GM23338 (cell line): ENCODE results near the gene TMEM187. TPM values are rescaled to one million over a fixed set of nuclear protein-coding genes. Genes with fewer than 3 reads are reported as not detected.

ENCODE experiments used
- ATAC-seq: fragments of 200-7000 bp; cut with Tn5 transposase; 3 replicates; pipeline ENCODE4 v1.9.1; 2020
- DNase-seq: peaks from one replicate; pipeline ENCODE4 v3.0.0-alpha.2; 2015; ENCODE audit warnings: low spot score
- H2AFZ ChIP-seq: fragments of 200-600 bp; sonication (generic); 2 replicates; pipeline ENCODE4 v1.8.0; 2016; ENCODE audit warnings: antibody characterized with exemption, mild to moderate bottlenecking, moderate library complexity
- H3F3A ChIP-seq: fragments of 200-600 bp; sonication (generic); replicated peaks from 2 replicates; pipeline ENCODE4 v1.8.0; 2017; ENCODE audit warnings: antibody characterized with exemption, mixed run types, low read depth
- H3K27ac ChIP-seq: fragments of 200-600 bp; sonication (generic); 2 replicates; pipeline ENCODE4 v1.6.1; 2016; ENCODE audit warnings: low read depth
- H3K27me3 ChIP-seq: fragments of 200-600 bp; sonication (generic); 2 replicates; pipeline ENCODE4 v1.8.0; 2016; ENCODE audit warnings: mild to moderate bottlenecking, mixed run types, moderate library complexity; ENCODE audit not compliant: insufficient read depth
- H3K36me3 ChIP-seq: fragments of 200-600 bp; sonication (generic); 2 replicates; pipeline ENCODE4 v1.8.0; 2016; ENCODE audit warnings: mild to moderate bottlenecking; ENCODE audit not compliant: insufficient read depth
- H3K4me1 ChIP-seq: fragments of 200-600 bp; sonication (generic); 2 replicates; pipeline ENCODE4 v1.8.0; 2016; ENCODE audit warnings: mild to moderate bottlenecking, moderate library complexity; ENCODE audit not compliant: insufficient read depth
- H3K4me2 ChIP-seq: fragments of 200-600 bp; sonication (generic); 2 replicates; pipeline ENCODE4 v1.7.1; 2017; ENCODE audit warnings: mixed run types
- H3K4me3 ChIP-seq: fragments of 200-600 bp; sonication (generic); 2 replicates; pipeline ENCODE4 v1.6.1; 2016; ENCODE audit warnings: mixed run types
- H3K79me2 ChIP-seq: fragments of 200-600 bp; sonication (generic); replicated peaks from 2 replicates; pipeline ENCODE4 v1.8.0; 2017; ENCODE audit warnings: mild to moderate bottlenecking; ENCODE audit not compliant: insufficient read depth
- H3K9me2 ChIP-seq: fragments of 200-600 bp; sonication (generic); 2 replicates; pipeline ENCODE4 v1.8.0; 2017; ENCODE audit not compliant: insufficient read depth
- H4K20me1 ChIP-seq: fragments of 200-600 bp; sonication (generic); replicated peaks from 2 replicates; pipeline ENCODE4 v1.8.0; 2017; ENCODE audit warnings: mild to moderate bottlenecking; ENCODE audit not compliant: insufficient read depth
- H3K27ac Mint-ChIP-seq: 2 replicates; pipeline ENCODE4 v1.8.0; 2020; ENCODE audit warnings: inconsistent platforms, mild to moderate bottlenecking, moderate library complexity, mixed read lengths
- H3K27me3 Mint-ChIP-seq: 3 replicates; pipeline ENCODE4 v1.8.0; 2022; ENCODE audit warnings: low read depth, mild to moderate bottlenecking, moderate library complexity, mixed read lengths, inconsistent platforms; ENCODE audit not compliant: insufficient read depth, poor library complexity
- H3K36me3 Mint-ChIP-seq: 3 replicates; pipeline ENCODE4 v1.8.0; 2021; ENCODE audit warnings: low read depth, mild to moderate bottlenecking, inconsistent platforms, moderate library complexity, mixed read lengths
- H3K4me1 Mint-ChIP-seq: 3 replicates; pipeline ENCODE4 v1.8.0; 2020; ENCODE audit warnings: mild to moderate bottlenecking, inconsistent platforms, mixed read lengths
- H3K4me3 Mint-ChIP-seq: 3 replicates; pipeline ENCODE4 v1.8.0; 2021; ENCODE audit warnings: moderate library complexity, mild to moderate bottlenecking, inconsistent platforms, mixed read lengths
- H3K9me3 Mint-ChIP-seq: 3 replicates; pipeline ENCODE4 v1.8.0; 2020; ENCODE audit warnings: moderate library complexity, mild to moderate bottlenecking, inconsistent platforms, mixed read lengths
- CREB1 ChIP-seq: fragments of 250-450 bp; sonication (Bioruptor Pico); IDR thresholded peaks from 2 replicates; pipeline ENCODE4 v1.5.0; 2020; ENCODE audit warnings: low read depth, mild to moderate bottlenecking, moderate library complexity
- ETS1 ChIP-seq: IDR thresholded peaks from 2 replicates; pipeline ENCODE4 v1.6.1; 2016; ENCODE audit warnings: antibody characterized with exemption
- EZH2 ChIP-seq: fragments of 200-600 bp; sonication (generic); IDR thresholded peaks from one replicate; pipeline ENCODE4 v1.8.0; 2017; ENCODE audit warnings: antibody characterized with exemption, mild to moderate bottlenecking, low read depth; ENCODE audit not compliant: unreplicated experiment
- EZH2phosphoT487 ChIP-seq: fragments of 200-600 bp; sonication (generic); IDR thresholded peaks from one replicate; pipeline ENCODE4 v1.8.1; 2018; ENCODE audit warnings: antibody characterized with exemption; ENCODE audit not compliant: unreplicated experiment
- JUNB ChIP-seq: IDR thresholded peaks from one replicate; pipeline ENCODE4 v1.6.1; 2016; ENCODE audit warnings: antibody characterized with exemption; ENCODE audit not compliant: unreplicated experiment
- POLR2AphosphoS5 ChIP-seq: IDR thresholded peaks from 2 replicates; pipeline ENCODE4 v1.6.1; 2016; ENCODE audit warnings: antibody characterized with exemption, low read depth
- STAT1 ChIP-seq: IDR thresholded peaks from one replicate; pipeline ENCODE4 v1.6.1; 2016; ENCODE audit warnings: antibody characterized with exemption; ENCODE audit not compliant: unreplicated experiment
- ZNF114 ChIP-seq: fragments of 250-450 bp; sonication (Bioruptor Pico); IDR thresholded peaks from 2 replicates; pipeline ENCODE4 v1.5.0; 2020; ENCODE audit warnings: mild to moderate bottlenecking, moderate library complexity
- polyA plus RNA-seq: library from polyadenylated mRNA; unstranded; fragments of >200 nt; fragmentation: Nextera tagmentation; extraction: Ambion mirVana; gene quantifications from 2 replicates; pipeline ENCODE4 v1.2.1, GENCODE V29; 2016
- total RNA-seq: library from RNA; depleted of rRNA; stranded (reverse); fragments of >200 nt; shearing (Covaris generic); gene quantifications from 2 replicates; pipeline ENCODE4 v1.2.3, GENCODE V29; 2014
- TF ChIP-seq, protein P1 (sequence below), 2 experiments: fragments of 200-600 bp in 1 of 2; sonication (generic) in 1 of 2; conservative IDR thresholded peaks; 2 replicates each; pipeline versions ENCODE4 v1.5.1 to v1.6.1; 2016 to 2017; ENCODE audit warnings: antibody characterized with exemption in 2 of 2, low read depth in 2 of 2, mild to moderate bottlenecking in 2 of 2, moderate library complexity in 1 of 2

The TMEM187 gene
- total and polyA plus RNA-seq, 2 experiments from 2014 or later, result 2.5 to 4.4 TPM

- H3K4me2 ChIP-seq, result peak overlapping the region; percentile 83
- H3K36me3 ChIP-seq, result no peaks in the 10 kb centered on the region
- H3K4me1 Mint-ChIP-seq, result peaks cover 20% of the 10 kb centered on the region
- peaks cover 22% of the 10 kb centered on the region for H3K36me3 Mint-ChIP-seq
- TF ChIP-seq JUNB (no peak), ETS1 (no peak), CREB1 (CRISPR knock-in tag) (no peak), POLR2AphosphoS5 (peak; percentile 50), EZH2phosphoT487 (no peak)
- TF ChIP-seq, protein P1, sequence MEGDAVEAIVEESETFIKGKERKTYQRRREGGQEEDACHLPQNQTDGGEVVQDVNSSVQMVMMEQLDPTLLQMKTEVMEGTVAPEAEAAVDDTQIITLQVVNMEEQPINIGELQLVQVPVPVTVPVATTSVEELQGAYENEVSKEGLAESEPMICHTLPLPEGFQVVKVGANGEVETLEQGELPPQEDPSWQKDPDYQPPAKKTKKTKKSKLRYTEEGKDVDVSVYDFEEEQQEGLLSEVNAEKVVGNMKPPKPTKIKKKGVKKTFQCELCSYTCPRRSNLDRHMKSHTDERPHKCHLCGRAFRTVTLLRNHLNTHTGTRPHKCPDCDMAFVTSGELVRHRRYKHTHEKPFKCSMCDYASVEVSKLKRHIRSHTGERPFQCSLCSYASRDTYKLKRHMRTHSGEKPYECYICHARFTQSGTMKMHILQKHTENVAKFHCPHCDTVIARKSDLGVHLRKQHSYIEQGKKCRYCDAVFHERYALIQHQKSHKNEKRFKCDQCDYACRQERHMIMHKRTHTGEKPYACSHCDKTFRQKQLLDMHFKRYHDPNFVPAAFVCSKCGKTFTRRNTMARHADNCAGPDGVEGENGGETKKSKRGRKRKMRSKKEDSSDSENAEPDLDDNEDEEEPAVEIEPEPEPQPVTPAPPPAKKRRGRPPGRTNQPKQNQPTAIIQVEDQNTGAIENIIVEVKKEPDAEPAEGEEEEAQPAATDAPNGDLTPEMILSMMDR (conservative IDR thresholded peaks at IDR 0.05; ENCODE audit: low read depth in 2 of 2), result 0 out of 4 replicates have a peak, but pooled peaks of 1 of the 2 experiments have one; percentile 2
- H3K4me3 ChIP-seq, result peak overlapping the region; percentile 65
- H3F3A ChIP-seq, result 0 out of 2 replicates have a peak, but pooled peaks cover 5% of the 10 kb centered on the region
- no peaks in the 10 kb centered on the region; the same call in 1 of the 2 replicates for H4K20me1 ChIP-seq
- ATAC-seq (peak; percentile 85), DNase-seq (peak; percentile 96)
- H3K27ac Mint-ChIP-seq, result peak overlapping the region; percentile 96
- peaks cover 9% of the 10 kb centered on the region for H3K27me3 Mint-ChIP-seq
- no peaks in the 10 kb centered on the region; the same call in 2 of the 3 replicates for H3K9me3 Mint-ChIP-seq
- H3K79me2 ChIP-seq, result no peaks in the 10 kb centered on the region
- H3K27me3 ChIP-seq, result no peaks in the 10 kb centered on the region
- no peak overlapping the region for H2AFZ ChIP-seq
- peaks cover 10% of the 10 kb centered on the region; the same call in 1 of the 2 replicates for H3K4me1 ChIP-seq
- peak overlapping the region; percentile 77 for H3K4me3 Mint-ChIP-seq
- no peaks in the 10 kb centered on the region for H3K9me2 ChIP-seq
- peak overlapping the region; percentile 90 for H3K27ac ChIP-seq
These were observed 44.4 kb upstream of the TMEM187 start for GRCh38 chrX:153927922-153928760.

DNA sequence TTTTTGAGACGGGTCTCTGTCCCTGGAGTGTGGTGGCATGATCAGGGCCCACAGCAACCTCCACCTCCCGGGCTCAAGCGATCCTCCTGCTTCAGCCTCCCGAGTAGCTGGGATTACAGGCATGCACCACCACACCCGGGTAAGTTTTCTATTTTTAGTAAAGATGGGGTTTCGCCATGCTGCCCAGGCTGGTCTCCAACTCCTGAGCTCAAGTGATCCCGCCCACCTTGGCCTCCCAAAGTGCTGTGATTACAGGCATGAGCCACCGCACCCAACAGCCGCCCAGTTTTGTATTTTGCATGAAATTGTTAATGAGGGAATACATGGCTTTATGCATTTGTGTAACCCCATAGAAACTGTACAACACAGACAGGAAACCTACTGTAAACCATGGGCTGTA lies 43.7 kb upstream of the TMEM187 start:
- Histone ChIP-seq H4K20me1 (no peaks in the 10 kb centered on the region; the same call in 1 of the 2 replicates), H3K4me1 (peaks cover 10% of the 10 kb centered on the region; the same call in 1 of the 2 replicates), H2AFZ (no peak overlapping the region), H3K27me3 (no peaks in the 10 kb centered on the region), H3K27ac (no peak overlapping the region), H3K4me3 (no peak overlapping the region), H3K4me2 (no peak overlapping the region; the same call in 1 of the 2 replicates), H3K79me2 (peaks cover 5% of the 10 kb centered on the region), H3K36me3 (no peaks in the 10 kb centered on the region), H3K9me2 (no peaks in the 10 kb centered on the region), H3F3A (0 out of 2 replicates have a peak, but pooled peaks cover 5% of the 10 kb centered on the region)
- peak overlapping the region; percentile 42; the same call in 1 of the 3 replicates for H3K4me3 Mint-ChIP-seq
- H3K27me3 Mint-ChIP-seq, result peaks cover 9% of the 10 kb centered on the region
- ATAC-seq, result no peak
- peaks cover 23% of the 10 kb centered on the region for H3K36me3 Mint-ChIP-seq
- H3K27ac Mint-ChIP-seq, result peak overlapping the region; percentile 72; the same call in 1 of the 2 replicates
- no peak for DNase-seq
- H3K9me3 Mint-ChIP-seq, result no peaks in the 10 kb centered on the region; the same call in 2 of the 3 replicates
- peaks cover 18% of the 10 kb centered on the region for H3K4me1 Mint-ChIP-seq
- TF ChIP-seq EZH2, result no peak
- no peak for TF ChIP-seq JUNB
- TF ChIP-seq, protein P1 (conservative IDR thresholded peaks at IDR 0.05; ENCODE audit: low read depth in 2 of 2), result no peak
- no peak for TF ChIP-seq STAT1
- no peak for TF ChIP-seq ETS1
- no peak for TF ChIP-seq CREB1 (CRISPR knock-in tag)
- no peak for TF ChIP-seq ZNF114
- TF ChIP-seq EZH2phosphoT487, result no peak
- TF ChIP-seq POLR2AphosphoS5, result no peak
